Stimulated activated CD8-positive, alpha-beta memory T cell treated with anti-CD3 and anti-CD28 coated beads, Interleukin-15, amount 100 ng/mL, for 4 hours (primary cell): ENCODE data around the gene LINGO1.

ENCODE experiments used
- DNase-seq, 2 donors: peaks; one replicate each; pipeline ENCODE4 v3.0.0-alpha.2; 2020; ENCODE audit warnings: low read depth in 2 of 2

Gene LINGO1, protein sequence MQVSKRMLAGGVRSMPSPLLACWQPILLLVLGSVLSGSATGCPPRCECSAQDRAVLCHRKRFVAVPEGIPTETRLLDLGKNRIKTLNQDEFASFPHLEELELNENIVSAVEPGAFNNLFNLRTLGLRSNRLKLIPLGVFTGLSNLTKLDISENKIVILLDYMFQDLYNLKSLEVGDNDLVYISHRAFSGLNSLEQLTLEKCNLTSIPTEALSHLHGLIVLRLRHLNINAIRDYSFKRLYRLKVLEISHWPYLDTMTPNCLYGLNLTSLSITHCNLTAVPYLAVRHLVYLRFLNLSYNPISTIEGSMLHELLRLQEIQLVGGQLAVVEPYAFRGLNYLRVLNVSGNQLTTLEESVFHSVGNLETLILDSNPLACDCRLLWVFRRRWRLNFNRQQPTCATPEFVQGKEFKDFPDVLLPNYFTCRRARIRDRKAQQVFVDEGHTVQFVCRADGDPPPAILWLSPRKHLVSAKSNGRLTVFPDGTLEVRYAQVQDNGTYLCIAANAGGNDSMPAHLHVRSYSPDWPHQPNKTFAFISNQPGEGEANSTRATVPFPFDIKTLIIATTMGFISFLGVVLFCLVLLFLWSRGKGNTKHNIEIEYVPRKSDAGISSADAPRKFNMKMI

DNA sequence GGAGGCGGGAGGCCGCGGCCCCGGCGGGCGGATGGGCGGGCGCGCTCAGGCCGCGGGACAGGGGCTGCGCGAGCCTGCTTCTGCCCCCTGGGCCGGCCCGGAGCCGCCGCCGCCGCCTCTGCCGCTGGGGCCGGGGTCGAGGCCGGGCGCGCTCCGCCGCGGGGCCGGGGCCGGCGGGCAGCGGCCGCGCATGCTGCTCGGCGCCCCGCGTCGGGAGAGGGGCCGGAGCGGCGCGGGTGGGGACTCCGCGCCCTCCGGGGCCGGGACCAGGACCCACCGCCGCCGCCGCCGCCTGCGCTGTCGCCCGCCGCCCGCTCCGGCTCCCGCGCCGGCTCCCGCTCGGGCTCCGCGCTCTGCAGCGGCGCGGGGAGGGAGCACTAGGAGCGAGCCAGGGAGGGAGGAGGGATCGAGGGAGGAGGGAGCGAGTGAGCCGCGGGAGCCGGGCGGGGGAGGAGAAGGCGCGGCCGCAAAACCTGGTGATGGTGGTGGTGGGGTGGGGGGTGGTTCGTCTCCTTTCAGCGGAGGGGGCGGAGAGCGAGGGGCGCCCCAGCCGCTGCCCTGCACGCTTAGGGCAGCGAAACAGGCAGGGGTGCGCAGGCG lies at the start of gene LINGO1:
LINGO1 (minus strand) TSS at position 379 of the 600 bp plus-strand sequence. CDS start 597 bp downstream, outside the sequence.
- DNase-seq = no peak

GRCh38 chr15:77681362-77681761 lies 48.6 kb upstream of the LINGO1 start:
- DNase-seq = no peak

GRCh38 chr15:77676569-77677375 lies 44.1 kb upstream of the LINGO1 start:
- DNase-seq = no peak

DNA sequence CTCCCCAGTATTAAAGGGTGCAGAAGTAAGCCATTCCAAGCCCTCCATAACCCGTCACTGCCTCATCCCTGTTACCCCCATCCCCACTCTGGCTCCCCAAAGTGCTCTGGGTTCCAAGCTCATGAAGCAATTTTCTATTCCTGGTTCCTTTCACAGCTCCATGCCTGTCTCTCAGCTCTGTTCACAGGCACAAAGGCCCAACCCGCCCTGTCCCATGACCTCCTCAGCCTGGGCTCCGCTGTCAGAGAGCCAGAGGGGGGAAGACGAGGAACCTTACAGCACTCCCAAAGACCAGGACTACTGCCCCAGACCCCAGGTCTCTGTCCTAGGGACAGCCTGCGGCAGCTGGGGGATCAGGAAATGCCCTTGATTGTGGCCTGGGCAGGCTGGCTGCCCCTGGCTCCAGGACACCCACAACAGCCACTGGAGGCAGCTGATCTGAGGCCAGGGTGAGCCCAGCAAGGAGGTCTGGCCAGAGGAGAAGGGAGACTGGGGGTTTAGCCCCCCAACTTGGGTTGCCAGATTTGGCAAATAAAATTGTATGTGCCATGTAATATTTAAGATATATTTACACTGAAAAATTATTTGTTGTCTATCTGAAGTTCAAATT lies 43.2 kb upstream of the LINGO1 start:
- DNase-seq = no peak

GRCh38 chr15:77674327-77674726 lies 41.6 kb upstream of the LINGO1 start:
- no peak for DNase-seq

DNA sequence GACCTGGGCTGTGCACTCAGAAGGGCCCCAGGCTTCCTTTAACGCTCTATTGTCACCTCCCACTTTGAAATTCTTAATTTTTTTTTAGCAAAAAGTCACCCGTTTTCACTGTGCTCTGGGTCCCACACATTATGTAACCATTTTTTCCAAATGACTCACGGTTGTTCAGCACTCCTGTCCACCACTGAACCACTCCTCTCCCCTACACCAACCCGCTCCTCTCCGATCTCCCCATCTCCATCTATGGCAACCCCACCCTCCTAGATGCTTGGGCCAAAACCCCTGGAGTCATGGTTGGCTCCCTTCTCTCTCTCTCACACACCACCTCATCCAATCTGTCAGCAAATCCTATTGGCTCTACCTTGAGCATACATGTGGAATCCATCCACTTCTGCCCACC lies 41.2 kb upstream of the LINGO1 start:
- DNase-seq = no peak

GRCh38 chr15:77672135-77672534 lies 39.4 kb upstream of the LINGO1 start:
- no peak for DNase-seq

DNA sequence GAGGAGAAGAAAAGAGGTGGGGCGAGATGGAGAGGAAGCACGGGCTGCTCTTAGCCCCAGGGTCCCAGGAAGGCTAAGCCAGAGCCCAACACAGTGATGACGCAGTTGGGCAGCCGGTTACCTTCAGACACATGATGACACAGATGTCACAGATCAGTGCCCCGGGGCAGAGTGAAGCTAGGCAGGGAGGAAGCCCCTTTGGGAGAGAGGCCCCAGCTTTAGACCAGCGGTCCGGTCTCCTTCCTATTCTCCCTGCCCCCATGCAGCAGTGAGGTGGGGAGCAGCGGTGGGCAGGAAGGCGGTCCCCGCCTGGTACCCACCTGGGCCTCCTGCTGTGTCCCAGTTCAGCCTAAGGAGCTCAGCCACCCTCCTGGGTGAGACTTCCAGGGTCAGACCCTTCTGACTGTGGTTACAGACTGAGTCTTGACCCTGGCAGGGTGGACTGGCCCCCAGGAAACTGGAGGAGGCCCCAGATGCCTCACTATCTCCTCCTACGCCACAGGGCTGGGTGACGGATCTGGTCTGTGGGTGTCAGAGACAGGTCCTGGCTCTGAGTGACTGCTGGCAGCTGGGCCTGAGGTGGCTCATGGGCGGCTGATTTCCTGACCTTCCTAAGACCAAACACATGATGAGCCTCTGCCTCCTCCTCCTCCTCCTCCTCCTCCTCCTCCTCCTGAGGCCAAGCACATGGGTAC lies 38.8 kb upstream of the LINGO1 start:
- no peak for DNase-seq

GRCh38 chr15:77670558-77671361 lies 38.0 kb upstream of the LINGO1 start:
- DNase-seq = no peak

DNA sequence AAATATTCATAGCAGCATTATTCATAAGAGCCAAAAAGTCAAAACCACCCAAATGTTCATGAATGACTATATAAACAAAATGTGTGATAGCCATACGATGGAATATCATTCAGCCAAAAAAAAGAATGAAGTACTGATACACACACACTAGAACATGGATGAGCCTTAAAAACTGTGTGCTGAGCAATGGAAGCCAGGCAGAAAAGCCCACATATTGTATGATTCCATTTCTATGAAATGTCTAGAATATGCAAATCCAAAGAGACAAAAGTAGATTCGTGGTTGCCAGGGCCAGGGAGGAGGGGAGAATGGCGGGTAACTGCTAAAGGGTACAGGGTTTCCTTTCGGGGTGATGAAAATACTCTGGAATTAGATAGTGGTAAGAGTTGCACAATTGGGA lies 37.2 kb upstream of the LINGO1 start:
- DNase-seq = no peak

GRCh38 chr15:77667338-77668234 lies 34.9 kb upstream of the LINGO1 start:
- no peak for DNase-seq

GRCh38 chr15:77666296-77666660 lies 33.6 kb upstream of the LINGO1 start:
- DNase-seq = no peak

- no peak for DNase-seq
Observed at GRCh38 chr15:77665530-77666295, 33.0 kb upstream of the LINGO1 start.

DNA sequence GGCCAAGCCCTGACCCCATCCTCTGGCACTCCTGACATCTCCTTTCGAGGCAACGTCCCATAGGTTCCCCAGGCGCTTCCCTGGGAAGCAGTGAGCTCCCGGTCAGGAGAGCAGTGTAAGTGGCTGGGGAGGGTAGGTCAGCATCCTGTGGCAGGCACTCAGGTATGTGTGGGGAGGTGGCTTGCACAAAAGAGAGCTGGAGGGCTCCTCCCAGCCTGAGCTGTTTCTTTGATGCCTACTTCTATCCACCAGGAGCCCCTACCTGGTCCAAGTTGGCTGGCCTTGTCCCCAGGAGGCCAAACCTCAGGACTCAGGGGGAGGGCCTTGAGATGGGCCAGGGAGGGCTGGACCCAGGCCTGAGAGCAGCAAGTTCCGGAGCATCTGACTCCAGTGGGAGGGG lies 31.7 kb upstream of the LINGO1 start:
- no peak for DNase-seq

DNA sequence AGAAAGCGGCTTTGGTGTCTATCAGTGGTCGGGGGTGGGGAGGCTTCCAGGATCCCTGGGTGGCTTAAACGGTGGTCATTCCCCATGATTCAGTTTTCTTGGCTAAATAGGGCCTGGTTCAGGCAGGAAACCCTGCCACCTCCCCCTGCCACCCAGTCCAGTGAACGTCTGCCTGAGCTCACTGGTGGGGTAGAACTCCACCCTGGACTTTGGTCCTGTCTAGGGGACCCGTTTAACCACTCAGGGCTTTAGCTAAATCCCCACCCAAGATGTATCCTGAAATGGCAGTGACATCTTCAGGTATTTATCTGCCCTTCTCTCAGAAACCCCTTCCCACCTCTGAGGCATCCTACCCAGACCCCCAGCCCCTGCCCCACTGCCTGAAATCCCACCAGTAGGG lies 30.5 kb upstream of the LINGO1 start:
- no peak for DNase-seq

- DNase-seq = no peak
Observed at GRCh38 chr15:77659350-77660321, 26.9 kb upstream of the LINGO1 start.

DNA sequence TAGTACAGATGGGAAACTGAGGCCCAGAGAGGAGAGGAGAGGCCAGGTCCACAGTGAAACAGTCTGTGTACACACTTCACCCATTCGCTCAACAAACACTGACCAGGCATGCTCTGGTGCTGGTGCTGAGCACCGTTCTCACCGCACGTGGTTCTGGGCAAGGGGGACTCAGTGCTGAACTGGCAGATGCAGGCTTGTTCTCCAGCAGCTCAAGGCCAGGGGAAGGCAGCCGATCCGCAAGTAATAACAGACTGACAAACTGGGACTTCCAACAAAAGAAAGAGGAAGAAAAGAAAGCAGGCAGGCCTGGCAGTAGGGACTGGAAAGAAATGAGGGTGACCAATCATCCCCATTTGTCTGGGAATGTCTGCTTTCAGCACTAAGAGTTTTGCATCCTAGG lies 25.6 kb upstream of the LINGO1 start:
- DNase-seq = no peak
